ENCODE measurements around the gene AUP1. TPM values are rescaled to one million over a fixed set of nuclear protein-coding genes. Genes with fewer than 3 reads are reported as not detected.

The AUP1 gene
- total RNA-seq, 1 experiment from 2014 or later = 154 TPM

GRCh38 chr2:74573747-74574562 lies 44.4 kb upstream of the AUP1 start:
- ChIA-PET CTCF (interaction anchor here (1.0 kb wide), 1 partner anchor 11 kb away, joined by 3 read pairs; no protein-coding TSS in a partner anchor), POLR2A (no interaction called here)
- intact Hi-C loops (cut with micrococcal nuclease; ENCODE audit: unreplicated experiment) = no loop called here
- Mint-ChIP-seq H3K4me3 (ENCODE audit: unreplicated experiment) (no peak overlapping the region), H3K36me3 (ENCODE audit: insufficient read depth, unreplicated experiment) (no peaks in the 10 kb centered on the region), H3K27ac (ENCODE audit: unreplicated experiment) (no peak overlapping the region), H3K4me1 (ENCODE audit: low read depth, unreplicated experiment) (no peaks in the 10 kb centered on the region), H3K9me3 (ENCODE audit: unreplicated experiment) (no peaks in the 10 kb centered on the region), H3K27me3 (ENCODE audit: insufficient read depth, unreplicated experiment) (peaks cover 2% of the 10 kb centered on the region)
- no peak for DNase-seq
- Histone ChIP-seq H3K36me3 (ENCODE audit: control insufficient read depth, insufficient read depth, low read length) (no peaks in the 10 kb centered on the region), H3K9me3 (no peaks in the 10 kb centered on the region), H3K4me3 (ENCODE audit: low read depth, low read length) (no peak overlapping the region), H3K27me3 (replicated peaks; ENCODE audit: control insufficient read depth, insufficient read depth, low read length) (no peaks in the 10 kb centered on the region), H3K4me1 (no peaks in the 10 kb centered on the region)
- no TSS peak for BruUV-seq (replicated peaks)
- TF ChIP-seq CTCF (IDR thresholded peaks at IDR 0.05; ENCODE audit: insufficient read depth in 1 of 2, low read depth in 1 of 2, low read length in 1 of 2, severe bottlenecking in 1 of 2, unreplicated experiment in 1 of 2) = no peak

- Mint-ChIP-seq H3K4me1 (ENCODE audit: low read depth, unreplicated experiment) (no peaks in the 10 kb centered on the region), H3K36me3 (ENCODE audit: insufficient read depth, unreplicated experiment) (no peaks in the 10 kb centered on the region), H3K9me3 (ENCODE audit: unreplicated experiment) (no peaks in the 10 kb centered on the region), H3K27ac (ENCODE audit: unreplicated experiment) (no peak overlapping the region), H3K4me3 (ENCODE audit: unreplicated experiment) (no peak overlapping the region), H3K27me3 (ENCODE audit: insufficient read depth, unreplicated experiment) (peaks cover 11% of the 10 kb centered on the region)
- Histone ChIP-seq H3K9me3 (no peaks in the 10 kb centered on the region), H3K4me3 (ENCODE audit: low read depth, low read length) (no peak overlapping the region), H3K36me3 (ENCODE audit: control insufficient read depth, insufficient read depth, low read length) (no peaks in the 10 kb centered on the region), H3K4me1 (no peaks in the 10 kb centered on the region), H3K27me3 (replicated peaks; ENCODE audit: control insufficient read depth, insufficient read depth, low read length) (no peaks in the 10 kb centered on the region)
- ChIA-PET CTCF (no interaction called here), POLR2A (no interaction called here)
- intact Hi-C loops (cut with micrococcal nuclease; ENCODE audit: unreplicated experiment) = no loop called here
- BruUV-seq (replicated peaks) = no TSS peak
- peak in 1 of 2 experiments; percentile 12 for TF ChIP-seq CTCF (IDR thresholded peaks at IDR 0.05; ENCODE audit: insufficient read depth in 1 of 2, low read depth in 1 of 2, low read length in 1 of 2, severe bottlenecking in 1 of 2, unreplicated experiment in 1 of 2)
- DNase-seq = no peak
Observed at GRCh38 chr2:74572178-74572925, 42.8 kb upstream of the AUP1 start.

GRCh38 chr2:74571058-74571457 lies 41.6 kb upstream of the AUP1 start:
- ChIA-PET CTCF (no interaction called here), POLR2A (no interaction called here)
- DNase-seq = no peak
- H3K4me3 Mint-ChIP-seq (ENCODE audit: unreplicated experiment) = no peak overlapping the region
- H3K9me3 Mint-ChIP-seq (ENCODE audit: unreplicated experiment) = no peaks in the 10 kb centered on the region
- peaks cover 13% of the 10 kb centered on the region for H3K27me3 Mint-ChIP-seq (ENCODE audit: insufficient read depth, unreplicated experiment)
- Histone ChIP-seq H3K27me3 (replicated peaks; ENCODE audit: control insufficient read depth, insufficient read depth, low read length) (no peaks in the 10 kb centered on the region), H3K4me3 (ENCODE audit: low read depth, low read length) (no peak overlapping the region), H3K9me3 (no peaks in the 10 kb centered on the region), H3K4me1 (no peaks in the 10 kb centered on the region), H3K36me3 (ENCODE audit: control insufficient read depth, insufficient read depth, low read length) (no peaks in the 10 kb centered on the region)
- no peak overlapping the region for H3K27ac Mint-ChIP-seq (ENCODE audit: unreplicated experiment)
- H3K36me3 Mint-ChIP-seq (ENCODE audit: insufficient read depth, unreplicated experiment) = no peaks in the 10 kb centered on the region
- no TSS peak for BruUV-seq (replicated peaks)
- intact Hi-C loops (cut with micrococcal nuclease; ENCODE audit: unreplicated experiment) = no loop called here
- H3K4me1 Mint-ChIP-seq (ENCODE audit: low read depth, unreplicated experiment) = no peaks in the 10 kb centered on the region
- no peak for TF ChIP-seq CTCF (IDR thresholded peaks at IDR 0.05; ENCODE audit: insufficient read depth in 1 of 2, low read depth in 1 of 2, low read length in 1 of 2, severe bottlenecking in 1 of 2, unreplicated experiment in 1 of 2)
